ENCODE results near the gene WWOX. TPM values are rescaled to one million over a fixed set of nuclear protein-coding genes. Genes with fewer than 3 reads are reported as not detected.
A peak's percentile ranks its signal among the peaks of the same experiment; 100 is the strongest.

The WWOX gene
- total RNA-seq, 1 donor from 2014 or later = 7.3 TPM

- Histone ChIP-seq H4K20me1 (ENCODE audit: insufficient read depth, low read length) (no peaks in the 10 kb centered on the region), H3K36me3 (ENCODE audit: insufficient read depth, low read length) (no peaks in the 10 kb centered on the region), H3K4me1 (ENCODE audit: insufficient read depth, low read length) (no peaks in the 10 kb centered on the region), H3K9me3 (ENCODE audit: insufficient read depth, low read depth, low read length) (peaks cover 4% of the 10 kb centered on the region), H3K4me3 (ENCODE audit: insufficient read depth, low read depth, low read length) (no peak overlapping the region), H3K27ac (ENCODE audit: low read depth, low read length) (no peak overlapping the region), H2AFZ (ENCODE audit: low read depth, low read length) (no peak overlapping the region), H3K27me3 (ENCODE audit: insufficient read depth, low read length) (no peaks in the 10 kb centered on the region), H3K79me2 (ENCODE audit: insufficient read depth, low read length) (no peaks in the 10 kb centered on the region), H3K9ac (ENCODE audit: low read length) (no peak overlapping the region), H3K4me2 (ENCODE audit: low read length) (no peak overlapping the region)
- no peaks in the 10 kb centered on the region for H3K9me3 Mint-ChIP-seq (ENCODE audit: unreplicated experiment)
- DNase-seq (ENCODE audit: low read depth) = no peak
- peak overlapping the region; percentile 41 for H3K27ac Mint-ChIP-seq (ENCODE audit: unreplicated experiment)
- FAIRE-seq = no peak
- no peak overlapping the region for H3K4me3 Mint-ChIP-seq (ENCODE audit: unreplicated experiment)
- H3K36me3 Mint-ChIP-seq (ENCODE audit: low read depth, unreplicated experiment) = no peaks in the 10 kb centered on the region
- TF ChIP-seq CTCF (IDR thresholded peaks at IDR 0.05; ENCODE audit: insufficient read depth, low read depth, low read length) = peak; percentile 9
- no peak for TF ChIP-seq EZH2 (IDR thresholded peaks at IDR 0.05; ENCODE audit: insufficient read depth, low read length)
- no peaks in the 10 kb centered on the region for H3K4me1 Mint-ChIP-seq (ENCODE audit: low read depth, unreplicated experiment)
- H3K27me3 Mint-ChIP-seq (ENCODE audit: low read depth, unreplicated experiment) = peaks cover 8% of the 10 kb centered on the region
These were observed 671.1 kb downstream of the WWOX start for GRCh38 chr16:78770353-78771091.

GRCh38 chr16:78773291-78773702, 673.8 kb downstream of the WWOX start:
- H3K4me1 ChIP-seq (ENCODE audit: insufficient read depth, low read length) = no peaks in the 10 kb centered on the region
- H3K4me1 Mint-ChIP-seq (ENCODE audit: low read depth, unreplicated experiment) = no peaks in the 10 kb centered on the region
- TF ChIP-seq EZH2 (IDR thresholded peaks at IDR 0.05; ENCODE audit: insufficient read depth, low read length) = no peak
- no peak for TF ChIP-seq CTCF (IDR thresholded peaks at IDR 0.05; ENCODE audit: insufficient read depth, low read depth, low read length)
- no peaks in the 10 kb centered on the region for H3K27me3 ChIP-seq (ENCODE audit: insufficient read depth, low read length)
- no peaks in the 10 kb centered on the region for H3K36me3 ChIP-seq (ENCODE audit: insufficient read depth, low read length)
- peaks cover 8% of the 10 kb centered on the region for H3K27me3 Mint-ChIP-seq (ENCODE audit: low read depth, unreplicated experiment)
- peaks cover 4% of the 10 kb centered on the region for H3K9me3 ChIP-seq (ENCODE audit: insufficient read depth, low read depth, low read length)
- H3K4me3 ChIP-seq (ENCODE audit: insufficient read depth, low read depth, low read length) = no peak overlapping the region
- H3K27ac ChIP-seq (ENCODE audit: low read depth, low read length) = no peak overlapping the region
- H3K9ac ChIP-seq (ENCODE audit: low read length) = no peak overlapping the region
- H4K20me1 ChIP-seq (ENCODE audit: insufficient read depth, low read length) = no peaks in the 10 kb centered on the region
- no peaks in the 10 kb centered on the region for H3K79me2 ChIP-seq (ENCODE audit: insufficient read depth, low read length)
- no peak overlapping the region for H3K4me2 ChIP-seq (ENCODE audit: low read length)
- H3K36me3 Mint-ChIP-seq (ENCODE audit: low read depth, unreplicated experiment) = no peaks in the 10 kb centered on the region
- no peak overlapping the region for H2AFZ ChIP-seq (ENCODE audit: low read depth, low read length)
- FAIRE-seq (no peak), DNase-seq (ENCODE audit: low read depth) (no peak)
- no peak overlapping the region for H3K4me3 Mint-ChIP-seq (ENCODE audit: unreplicated experiment)
- H3K9me3 Mint-ChIP-seq (ENCODE audit: unreplicated experiment) = no peaks in the 10 kb centered on the region
- H3K27ac Mint-ChIP-seq (ENCODE audit: unreplicated experiment) = no peak overlapping the region

- H3K27me3 Mint-ChIP-seq (ENCODE audit: low read depth, unreplicated experiment) = peaks cover 12% of the 10 kb centered on the region
- Histone ChIP-seq H3K9ac (ENCODE audit: low read length) (no peak overlapping the region), H3K4me2 (ENCODE audit: low read length) (no peak overlapping the region)
These were observed 674.3 kb downstream of the WWOX start for GRCh38 chr16:78773706-78774105.

More at GRCh38 chr16:78773706-78774105, 674.3 kb downstream of the WWOX start:
- Histone ChIP-seq H3K36me3 (ENCODE audit: insufficient read depth, low read length) (no peaks in the 10 kb centered on the region), H4K20me1 (ENCODE audit: insufficient read depth, low read length) (no peaks in the 10 kb centered on the region), H3K4me1 (ENCODE audit: insufficient read depth, low read length) (no peaks in the 10 kb centered on the region), H3K4me3 (ENCODE audit: insufficient read depth, low read depth, low read length) (no peak overlapping the region), H3K27me3 (ENCODE audit: insufficient read depth, low read length) (no peaks in the 10 kb centered on the region), H3K27ac (ENCODE audit: low read depth, low read length) (no peak overlapping the region), H2AFZ (ENCODE audit: low read depth, low read length) (no peak overlapping the region), H3K79me2 (ENCODE audit: insufficient read depth, low read length) (no peaks in the 10 kb centered on the region), H3K9me3 (ENCODE audit: insufficient read depth, low read depth, low read length) (peaks cover 4% of the 10 kb centered on the region)
- Mint-ChIP-seq H3K36me3 (ENCODE audit: low read depth, unreplicated experiment) (no peaks in the 10 kb centered on the region), H3K4me1 (ENCODE audit: low read depth, unreplicated experiment) (no peaks in the 10 kb centered on the region), H3K4me3 (ENCODE audit: unreplicated experiment) (no peak overlapping the region), H3K27ac (ENCODE audit: unreplicated experiment) (no peak overlapping the region), H3K9me3 (ENCODE audit: unreplicated experiment) (no peaks in the 10 kb centered on the region)
- DNase-seq (ENCODE audit: low read depth) (no peak), FAIRE-seq (no peak)
- TF ChIP-seq CTCF (IDR thresholded peaks at IDR 0.05; ENCODE audit: insufficient read depth, low read depth, low read length) = no peak
